NCI-H2227 (cell line): ENCODE data around the gene TFAP2A.

ENCODE experiments used
- DNase-seq: peaks from one replicate; lab custom pipeline; 2025; ENCODE audit not compliant: unreplicated experiment; lab: John Stamatoyannopoulos, UW

The TFAP2A gene

GRCh38 chr6:10414756-10415616, at the start of gene TFAP2A:
TSS of gene TFAP2A (minus strand) at chr6:10415074. CDS start at chr6:10414991, 83 bp downstream.
- DNase-seq = peak; percentile 20

DNA sequence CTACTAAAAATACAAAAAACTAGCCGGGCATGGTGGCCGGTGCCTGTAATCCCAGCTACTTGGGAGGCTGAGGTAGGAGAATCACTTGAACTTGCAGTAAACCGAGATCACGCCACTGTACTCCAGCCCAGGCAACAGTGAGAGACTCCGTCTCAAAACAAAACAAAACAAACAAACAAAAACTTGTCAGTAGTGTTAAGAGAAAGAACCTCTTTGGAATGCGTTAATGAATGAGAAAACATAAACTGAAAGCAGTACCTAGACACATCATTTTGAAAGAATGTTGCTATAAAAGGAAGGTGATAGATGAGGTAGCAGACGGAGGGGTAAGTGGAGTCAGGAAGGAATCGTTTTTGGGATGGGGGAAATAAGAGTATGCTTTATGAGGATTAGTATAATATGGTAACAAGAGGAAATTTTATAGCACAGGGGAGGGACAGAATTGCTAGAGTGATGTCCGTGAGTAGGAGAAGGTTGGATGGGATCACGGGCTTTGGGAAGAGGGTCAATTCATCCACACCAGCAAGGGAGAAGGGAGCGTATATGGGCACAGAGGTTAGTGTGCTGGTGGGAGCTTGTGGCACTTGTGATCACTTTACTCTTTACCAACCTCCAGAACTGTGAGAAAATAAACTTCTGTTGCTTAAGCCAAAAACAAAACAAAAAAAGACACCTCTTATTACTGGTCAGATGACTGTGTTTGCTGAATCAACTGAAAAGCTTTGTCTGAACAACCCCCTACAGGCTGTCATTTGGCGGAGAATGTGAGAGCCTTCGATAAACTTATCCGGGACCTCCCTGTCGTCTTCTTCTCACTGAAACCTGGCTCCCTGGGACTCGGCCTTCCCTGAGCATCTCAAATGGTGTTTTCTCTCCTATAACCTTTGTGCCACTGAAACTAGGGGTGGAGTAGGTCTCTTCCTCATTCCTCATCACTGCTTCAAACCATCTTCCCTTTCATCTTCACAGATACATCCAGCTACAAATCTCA, 48.9 kb upstream of the TFAP2A start:
- DNase-seq = no peak

GRCh38 chr6:10463040-10463439, 48.2 kb upstream of the TFAP2A start:
- no peak for DNase-seq

DNA sequence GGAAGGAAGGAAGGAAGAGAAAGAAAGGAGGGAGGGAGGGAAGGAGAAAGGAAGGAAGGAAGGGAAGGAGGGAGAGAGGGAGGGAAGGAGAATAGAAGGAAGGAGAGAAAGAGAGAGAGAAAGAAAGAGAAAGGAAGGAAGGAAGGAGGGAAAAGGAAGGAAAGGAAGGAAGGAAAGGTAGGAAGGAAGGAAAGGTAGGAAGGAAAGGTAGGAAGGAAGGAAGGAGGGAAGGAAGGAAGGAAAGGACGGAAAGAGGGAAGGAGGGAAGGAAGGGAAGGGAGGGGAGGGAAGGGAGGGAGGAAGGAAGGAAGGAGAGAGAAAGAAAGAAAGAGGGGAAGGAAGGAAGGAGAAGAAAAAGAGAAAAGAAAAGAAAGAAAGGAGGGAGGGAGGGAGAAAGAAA, 47.0 kb upstream of the TFAP2A start:
- no peak for DNase-seq

- DNase-seq = no peak
These were observed 45.2 kb upstream of the TFAP2A start for GRCh38 chr6:10460096-10460495.

DNA sequence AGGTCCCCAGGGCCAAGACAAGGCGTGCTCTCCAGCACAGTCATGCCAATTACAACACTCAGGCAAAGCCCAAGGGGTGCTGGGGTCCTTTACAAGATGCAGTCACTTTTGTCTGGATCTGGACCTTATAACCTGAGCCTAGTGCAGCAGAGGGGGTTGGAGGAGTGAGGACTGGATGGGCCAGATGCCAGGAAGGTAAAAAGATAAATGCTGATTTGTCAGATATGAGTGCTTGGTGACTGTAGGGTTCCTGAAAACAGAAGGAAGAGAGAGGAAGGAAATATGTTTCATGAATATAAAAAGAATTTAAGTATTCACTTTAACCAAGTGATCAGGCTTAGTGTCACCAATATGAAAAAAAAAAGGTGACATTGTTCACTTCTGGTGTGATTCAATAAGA, 43.4 kb upstream of the TFAP2A start:
- DNase-seq = no peak

DNA sequence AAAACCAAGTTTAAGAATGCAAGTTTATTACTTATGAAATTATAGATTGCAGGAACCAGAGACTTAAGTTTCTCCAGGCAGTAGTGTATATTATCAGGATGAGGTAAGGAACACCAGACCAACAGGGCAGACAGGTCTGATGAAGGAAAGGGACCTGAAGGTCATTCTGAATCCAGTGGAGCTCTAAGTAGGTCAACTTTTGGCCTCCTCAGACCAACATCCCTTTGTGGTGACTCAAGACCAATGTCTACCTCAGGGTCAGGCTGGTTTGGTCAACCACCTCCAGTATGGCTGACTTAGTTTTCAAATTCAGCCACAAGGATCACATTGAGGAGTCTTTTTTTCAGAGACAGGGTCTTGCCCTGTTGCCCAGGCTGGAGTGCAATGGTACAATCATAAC, 38.7 kb upstream of the TFAP2A start:
- no peak for DNase-seq

GRCh38 chr6:10451828-10452509, 37.1 kb upstream of the TFAP2A start:
- DNase-seq = no peak

GRCh38 chr6:10451394-10451793, 36.5 kb upstream of the TFAP2A start:
- no peak for DNase-seq

DNA sequence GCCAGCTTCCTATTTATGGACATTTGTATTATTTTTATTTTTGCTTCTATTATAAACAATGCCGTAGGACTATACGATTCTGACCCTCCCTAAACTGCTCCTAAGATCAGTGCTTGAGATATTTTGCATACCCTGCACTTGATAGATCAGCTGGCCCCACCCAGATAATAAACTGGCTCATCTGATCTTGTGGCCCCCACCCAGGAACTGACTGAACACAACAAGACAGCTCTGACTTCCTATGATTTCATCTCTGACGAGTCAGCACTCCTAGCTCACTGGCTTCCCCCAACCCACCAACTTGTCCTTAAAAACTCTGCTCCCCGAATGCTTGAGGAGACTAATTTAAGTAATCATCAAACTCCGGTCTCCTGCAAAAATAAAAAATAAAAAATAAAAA, 34.9 kb upstream of the TFAP2A start:
- no peak for DNase-seq

GRCh38 chr6:10448096-10448495, 33.2 kb upstream of the TFAP2A start:
- DNase-seq = no peak

- no peak for DNase-seq
These were observed 31.7 kb upstream of the TFAP2A start for GRCh38 chr6:10446548-10446947.

- no peak for DNase-seq
These were observed 26.8 kb upstream of the TFAP2A start for GRCh38 chr6:10441655-10442009.

GRCh38 chr6:10441004-10441654, 26.3 kb upstream of the TFAP2A start:
- DNase-seq = no peak

- no peak for DNase-seq
These were observed 23.0 kb upstream of the TFAP2A start for GRCh38 chr6:10437891-10438290.

DNA sequence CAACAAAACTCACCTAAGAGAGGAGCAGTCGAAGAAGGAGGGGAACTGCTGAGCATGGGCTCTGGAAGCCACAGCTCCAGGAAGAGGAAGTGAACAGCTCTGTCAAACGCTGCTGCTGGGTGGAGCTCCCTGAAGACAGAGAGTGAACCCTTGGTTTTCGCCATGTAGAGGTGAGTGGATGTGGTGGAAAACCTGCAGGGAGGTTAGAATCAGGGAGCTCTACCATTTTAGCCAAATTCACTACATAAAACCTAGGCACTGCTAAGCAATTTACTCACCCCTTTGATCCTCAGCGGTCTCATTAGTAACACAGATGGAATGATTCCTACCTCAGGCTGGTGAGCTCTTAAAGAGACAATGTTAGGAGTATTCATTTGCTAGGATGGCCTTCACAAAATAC, 19.4 kb upstream of the TFAP2A start:
- DNase-seq = no peak

GRCh38 chr6:10433322-10433721, 18.4 kb upstream of the TFAP2A start:
- no peak for DNase-seq

DNA sequence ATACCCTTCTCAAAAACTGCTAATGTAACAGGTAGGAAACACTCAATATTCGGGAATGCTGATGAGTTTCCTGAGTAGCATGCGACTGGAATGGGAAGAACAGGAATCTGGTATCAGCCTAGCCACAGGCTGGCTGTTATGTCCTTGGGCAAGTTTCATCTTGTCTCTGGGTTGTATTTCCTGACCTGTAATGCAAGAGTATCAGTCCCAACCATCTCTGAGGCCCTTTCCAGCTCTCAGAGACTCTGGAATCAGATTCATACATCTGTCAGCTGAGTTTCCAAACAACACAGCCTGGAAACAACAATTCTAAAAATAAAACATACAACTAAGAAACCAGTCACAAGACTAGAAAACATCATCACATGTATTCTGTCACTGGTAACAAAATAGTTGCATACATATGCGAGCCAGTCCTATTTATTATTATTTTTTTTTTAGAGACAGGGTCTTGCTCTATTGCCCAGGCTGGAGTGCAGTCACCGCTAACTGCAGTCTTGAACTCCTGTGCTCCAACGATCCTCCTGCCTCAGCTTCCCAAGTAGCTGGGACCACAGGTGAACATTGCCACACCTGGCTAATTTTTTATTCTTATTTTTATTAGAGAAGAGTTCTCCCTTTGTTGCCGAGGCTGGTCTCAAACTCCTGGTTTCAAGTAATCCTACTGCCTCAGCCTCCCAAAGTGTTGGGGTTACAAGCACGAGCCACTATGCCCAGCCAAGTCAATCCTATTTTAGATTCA, 16.7 kb upstream of the TFAP2A start:
- no peak for DNase-seq

- peak; percentile 70 for DNase-seq
These were observed 15.0 kb upstream of the TFAP2A start for GRCh38 chr6:10429638-10430427.
